Islet precursor cell (in vitro differentiated cells): ENCODE results near the gene LEUTX.
A peak's percentile ranks its signal among the peaks of the same experiment; 100 is the strongest.
"Not testable (repeated sequence)": the region's sequence is repeated elsewhere in the genome, so short reads cannot be mapped to it uniquely, and the experiment has no call there.

Experiments
- DNase-seq: peaks from one replicate; pipeline ENCODE4 v3.0.0-alpha.2; 2018

Gene LEUTX

GRCh38 chr19:39778763-39779162, at the start of gene LEUTX:
LEUTX (plus strand) TSS chr19:39778854; CDS start chr19:39778921, 67 bp downstream.
- no peak for DNase-seq

GRCh38 chr19:39729594-39729993, 49.1 kb upstream of the LEUTX start:
- DNase-seq: no peak

- no peak for DNase-seq
These were observed 47.0 kb upstream of the LEUTX start for GRCh38 chr19:39731685-39732084.

GRCh38 chr19:39733841-39734240, 44.8 kb upstream of the LEUTX start:
- no peak for DNase-seq

GRCh38 chr19:39735688-39736087, 43.0 kb upstream of the LEUTX start:
- no peak for DNase-seq

GRCh38 chr19:39736088-39736487, 42.6 kb upstream of the LEUTX start:
- no peak for DNase-seq

GRCh38 chr19:39737351-39737750, 41.3 kb upstream of the LEUTX start:
- no peak for DNase-seq

- DNase-seq: no peak
These were observed 40.8 kb upstream of the LEUTX start, which contains the start of gene CLC for GRCh38 chr19:39737891-39738290. CLC (minus strand) TSS chr19:39738029; CDS start chr19:39737952, 77 bp downstream.

- no peak for DNase-seq
These were observed 39.8 kb upstream of the LEUTX start for GRCh38 chr19:39738814-39739213.

GRCh38 chr19:39740395-39740794, 38.3 kb upstream of the LEUTX start:
- DNase-seq: no peak

GRCh38 chr19:39745643-39746042, 33.0 kb upstream of the LEUTX start:
- DNase-seq: no peak

GRCh38 chr19:39746836-39747529, 31.7 kb upstream of the LEUTX start:
- no peak for DNase-seq

- no peak for DNase-seq
These were observed 28.7 kb upstream of the LEUTX start for GRCh38 chr19:39749981-39750380.

GRCh38 chr19:39752390-39752789, 26.3 kb upstream of the LEUTX start:
- no peak for DNase-seq

- DNase-seq: no peak
These were observed 25.9 kb upstream of the LEUTX start for GRCh38 chr19:39752795-39753194.

- DNase-seq: no peak
These were observed 24.1 kb upstream of the LEUTX start for GRCh38 chr19:39754544-39754943.

- DNase-seq: no peak
These were observed 23.7 kb upstream of the LEUTX start for GRCh38 chr19:39754971-39755370.

- DNase-seq: no peak
These were observed 19.0 kb upstream of the LEUTX start for GRCh38 chr19:39759457-39760184.

- not testable (repeated sequence) for DNase-seq
These were observed 16.8 kb upstream of the LEUTX start for GRCh38 chr19:39761851-39762250.

- DNase-seq: peak; percentile 62
These were observed 13.3 kb upstream of the LEUTX start for GRCh38 chr19:39765091-39766076.

- DNase-seq: no peak
These were observed 10.3 kb upstream of the LEUTX start for GRCh38 chr19:39768334-39768733.

- no peak for DNase-seq
These were observed 9.9 kb upstream of the LEUTX start for GRCh38 chr19:39768786-39769185.

GRCh38 chr19:39780894-39781293, 2.2 kb downstream of the LEUTX start:
- DNase-seq: no peak
